ENCODE measurements around the gene SLC22A1. TPM values are rescaled to one million over a fixed set of nuclear protein-coding genes. Genes with fewer than 3 reads are reported as not detected.

Gene SLC22A1
- total and polyA plus RNA-seq, 2 donors (not counting 3 experiments of a cell fraction or from before 2014, with no cell fraction given) = 0.04 TPM; not detected in 1

DNA sequence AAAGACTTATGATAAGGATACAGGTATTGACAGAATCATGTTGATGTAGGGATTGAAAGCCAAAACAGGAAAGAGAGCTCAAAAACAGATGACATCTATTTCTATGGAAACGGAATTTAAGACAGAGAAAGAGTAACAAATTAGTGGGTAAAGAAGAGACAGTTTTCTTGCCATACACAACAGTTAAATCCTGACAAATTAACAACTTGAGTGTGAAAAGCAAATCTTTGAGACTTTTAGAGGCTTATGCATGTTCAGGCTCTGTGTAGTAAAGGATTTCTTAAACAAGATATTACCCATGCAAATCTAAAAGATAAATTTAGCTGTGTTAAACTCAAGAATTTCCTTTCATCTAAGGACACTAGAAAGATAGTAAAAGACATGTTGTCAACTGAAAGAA lies 68.5 kb downstream of the SLC22A1 start:
- intact Hi-C loops (cut with micrococcal nuclease) = no loop called here

More for the DNA sequence above, 68.5 kb downstream of the SLC22A1 start:
- no peak for TF ChIP-seq JUN (IDR thresholded peaks at IDR 0.05; ENCODE audit: borderline replicate concordance, insufficient read depth, insufficient read length, low read depth)
- no peak for TF ChIP-seq MAX (IDR thresholded peaks at IDR 0.05; ENCODE audit: insufficient read depth, insufficient read length)
- TF ChIP-seq GATA2 (IDR thresholded peaks at IDR 0.05; ENCODE audit: insufficient read depth, insufficient read length, low read depth, low read length) = no peak
- no peak for TF ChIP-seq MYC (IDR thresholded peaks at IDR 0.05; ENCODE audit: low read depth, low read length)
- TF ChIP-seq CTCF (IDR thresholded peaks at IDR 0.05; ENCODE audit: extremely low read depth in 1 of 2, insufficient read depth in 1 of 2, low read depth in 1 of 2, low read length in 2 of 2) = no peak
- no peak for TF ChIP-seq EZH2 (IDR thresholded peaks at IDR 0.05; ENCODE audit: borderline replicate concordance, low read depth, low read length, severe bottlenecking)
- no peak for TF ChIP-seq POLR2A (IDR thresholded peaks at IDR 0.05; ENCODE audit: low read depth, low read length)
- no peak for TF ChIP-seq FOS (IDR thresholded peaks at IDR 0.05; ENCODE audit: borderline replicate concordance, insufficient read depth, low read length)
- TF ChIP-seq POLR2AphosphoS5 (IDR thresholded peaks at IDR 0.05; ENCODE audit: insufficient read depth, low read depth, low read length) = no peak
- Histone ChIP-seq H3K9me3 (replicated peaks; ENCODE audit: control insufficient read depth, insufficient read depth, low read length) (peaks cover 6% of the 10 kb centered on the region), H3K79me2 (ENCODE audit: control insufficient read depth, insufficient read depth, low read length) (no peaks in the 10 kb centered on the region), H3K9me1 (replicated peaks; ENCODE audit: control insufficient read depth, extremely low read depth, insufficient read depth, low read length) (no peaks in the 10 kb centered on the region), H4K20me1 (replicated peaks; ENCODE audit: control insufficient read depth, extremely low read depth, insufficient read depth, low read length) (no peaks in the 10 kb centered on the region), H3K27ac (ENCODE audit: insufficient read depth, low read depth, low read length) (no peak overlapping the region), H3K36me3 (ENCODE audit: control insufficient read depth in 2 of 2, extremely low read depth in 1 of 2, insufficient read depth in 2 of 2, low read length in 2 of 2) (no peaks in the 10 kb centered on the region), H2AFZ (ENCODE audit: low read depth, low read length) (no peak overlapping the region), H3K4me2 (ENCODE audit: insufficient read depth, low read length) (no peak overlapping the region), H3K9ac (replicated peaks; ENCODE audit: extremely low read depth, insufficient read depth, low read length) (no peak overlapping the region), H3K27me3 (ENCODE audit: control insufficient read depth in 2 of 2, insufficient read depth in 2 of 2, low read length in 2 of 2) (no peaks in the 10 kb centered on the region), H3K4me1 (ENCODE audit: control insufficient read depth, extremely low read depth, insufficient read depth, low read length) (no peaks in the 10 kb centered on the region), H3K4me3 (replicated peaks in 1 of 3; ENCODE audit: insufficient read depth in 1 of 3, low read depth in 1 of 3, low read length in 3 of 3) (no peak overlapping the region)
- dilution Hi-C loops (cut with MboI; ENCODE audit: extremely low pct_ligation_motif_present, low sequenced_read_pairs) = no loop called here
- no TSS peak for BruUV-seq (replicated peaks)
- ChIA-PET POLR2A (no interaction called here), CTCF (no interaction called here)
- FAIRE-seq (no peak), DNase-seq (ENCODE audit: low read depth, low spot score) (no peak)

Data from endothelial cell of umbilical vein (primary cell).